HG02870 (cell line): ENCODE measurements around the gene TAX1BP3.

Source experiments
- ATAC-seq: cut with Tn5 transposase; IDR thresholded peaks from one replicate; pipeline ENCODE4 v1.9.1; 2021; ENCODE audit warnings: mild to moderate bottlenecking, moderate library complexity; ENCODE audit not compliant: unreplicated experiment

Gene TAX1BP3

DNA sequence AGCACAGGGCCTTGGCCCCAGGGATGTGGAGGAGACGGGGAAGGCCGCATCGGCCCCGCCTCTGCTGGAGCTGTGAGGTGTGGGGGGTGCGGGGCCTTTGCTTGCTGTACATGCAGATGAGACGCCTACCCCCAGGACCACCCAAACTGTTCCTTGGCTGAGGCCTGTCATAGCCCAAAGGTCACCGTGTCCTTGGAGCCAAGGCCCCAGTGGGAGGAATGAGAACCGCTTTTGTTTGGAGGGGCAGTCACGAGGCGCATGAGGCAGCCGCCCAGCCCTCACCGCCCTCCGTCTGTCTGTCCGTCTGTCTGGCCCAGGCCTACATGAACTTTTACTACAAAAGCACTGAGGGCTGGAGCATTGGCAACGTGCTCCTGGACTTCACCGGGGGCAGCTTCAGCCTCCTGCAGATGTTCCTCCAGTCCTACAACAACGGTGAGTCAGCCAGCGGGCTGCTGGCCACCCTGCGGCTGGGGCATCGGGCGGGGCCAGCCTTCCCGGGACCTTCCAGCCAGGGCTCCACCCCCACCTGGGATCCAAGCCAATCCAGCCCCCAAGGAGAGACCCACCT, 8.8 kb downstream of the TAX1BP3 start:
- no peak for ATAC-seq

DNA sequence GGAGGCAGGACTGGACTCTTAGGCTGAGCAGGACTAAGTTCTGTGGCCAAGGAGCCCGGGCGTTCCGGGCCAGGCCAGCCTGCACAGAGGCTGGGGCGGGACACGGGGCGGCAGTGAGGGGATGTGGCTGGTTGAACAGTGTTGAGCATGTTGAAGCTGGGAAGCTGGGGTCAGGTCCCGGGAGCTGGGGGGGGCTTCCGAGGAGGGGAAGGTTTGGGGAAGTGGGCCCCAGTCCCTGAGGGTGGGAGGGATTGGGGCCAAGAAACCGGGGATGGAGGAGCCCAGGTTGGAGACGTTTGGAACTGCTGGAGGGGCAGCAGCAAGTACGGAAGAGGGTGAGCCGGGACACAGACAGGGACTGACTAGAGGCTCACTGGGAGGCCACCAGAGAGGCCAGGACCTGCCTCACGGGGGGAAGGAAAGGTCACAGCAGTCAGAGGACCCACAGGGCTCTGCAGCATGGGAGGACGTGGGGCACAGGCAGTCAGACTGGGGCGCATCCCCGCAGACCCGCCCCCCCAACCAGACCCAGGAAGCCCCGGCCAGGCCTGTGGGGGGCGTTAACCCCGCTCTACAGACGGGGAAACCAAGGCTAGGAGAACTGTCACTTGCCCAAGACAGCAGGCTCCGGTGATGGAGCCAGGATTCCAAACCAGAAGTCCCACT, 9.5 kb downstream of the TAX1BP3 start:
- no peak for ATAC-seq

DNA sequence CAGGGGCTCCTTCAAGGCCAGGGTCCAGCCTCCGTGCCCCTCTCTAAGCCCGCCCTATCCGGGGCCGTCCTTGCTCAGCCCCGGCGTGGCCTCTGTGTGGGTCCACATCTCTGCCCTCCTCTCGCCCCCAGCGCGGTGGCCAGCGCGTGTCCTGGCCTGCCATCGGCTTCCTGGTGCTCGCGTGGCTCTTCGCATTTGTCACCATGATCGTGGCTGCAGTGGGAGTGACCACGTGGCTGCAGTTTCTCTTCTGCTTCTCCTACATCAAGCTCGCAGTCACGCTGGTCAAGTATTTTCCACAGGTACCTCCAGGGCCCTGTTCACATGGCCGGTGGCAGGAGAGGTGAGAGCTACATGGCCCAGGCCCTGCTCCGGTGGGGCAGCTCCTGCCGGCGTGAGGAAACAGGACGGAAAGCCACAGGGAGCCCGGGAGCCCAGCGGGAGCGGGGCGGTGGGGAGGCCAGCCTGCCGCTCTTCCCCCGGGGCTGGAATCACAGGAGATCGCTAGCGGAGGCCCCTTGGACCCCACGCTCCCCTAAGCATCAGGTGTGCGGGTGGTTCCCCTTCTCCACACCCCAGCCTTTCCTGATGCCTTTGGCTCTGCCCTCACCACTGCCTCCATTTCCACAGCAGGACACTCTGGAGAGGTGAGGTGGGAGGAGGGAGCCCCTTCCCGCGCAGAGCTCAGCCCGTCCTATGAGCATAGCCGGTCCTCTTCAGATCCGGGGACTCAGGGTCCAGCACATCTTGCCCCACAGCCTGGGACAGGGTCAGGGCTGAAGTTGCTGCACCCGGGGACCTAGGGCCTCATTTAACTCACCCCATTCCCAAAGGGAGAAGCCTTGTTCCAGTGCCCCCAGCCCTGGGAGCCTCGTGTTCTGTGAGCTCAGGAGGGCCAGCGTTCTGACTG, 10.2 kb downstream of the TAX1BP3 start:
- ATAC-seq: no peak

DNA sequence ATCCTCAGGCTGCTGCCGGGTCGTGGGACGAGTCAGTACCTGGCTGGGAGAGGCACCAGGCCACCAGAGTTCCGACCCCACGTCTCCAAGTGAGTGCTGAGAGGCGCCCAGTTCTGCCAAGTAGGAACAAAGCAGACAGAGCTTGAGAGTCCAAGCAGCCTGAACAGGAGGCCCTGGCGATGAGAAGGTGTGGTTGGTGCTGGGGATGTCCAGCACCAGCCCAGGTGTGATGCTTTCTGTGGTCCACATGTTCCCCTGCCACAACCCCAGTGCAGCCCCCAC, 10.8 kb downstream of the TAX1BP3 start:
- no peak for ATAC-seq

DNA sequence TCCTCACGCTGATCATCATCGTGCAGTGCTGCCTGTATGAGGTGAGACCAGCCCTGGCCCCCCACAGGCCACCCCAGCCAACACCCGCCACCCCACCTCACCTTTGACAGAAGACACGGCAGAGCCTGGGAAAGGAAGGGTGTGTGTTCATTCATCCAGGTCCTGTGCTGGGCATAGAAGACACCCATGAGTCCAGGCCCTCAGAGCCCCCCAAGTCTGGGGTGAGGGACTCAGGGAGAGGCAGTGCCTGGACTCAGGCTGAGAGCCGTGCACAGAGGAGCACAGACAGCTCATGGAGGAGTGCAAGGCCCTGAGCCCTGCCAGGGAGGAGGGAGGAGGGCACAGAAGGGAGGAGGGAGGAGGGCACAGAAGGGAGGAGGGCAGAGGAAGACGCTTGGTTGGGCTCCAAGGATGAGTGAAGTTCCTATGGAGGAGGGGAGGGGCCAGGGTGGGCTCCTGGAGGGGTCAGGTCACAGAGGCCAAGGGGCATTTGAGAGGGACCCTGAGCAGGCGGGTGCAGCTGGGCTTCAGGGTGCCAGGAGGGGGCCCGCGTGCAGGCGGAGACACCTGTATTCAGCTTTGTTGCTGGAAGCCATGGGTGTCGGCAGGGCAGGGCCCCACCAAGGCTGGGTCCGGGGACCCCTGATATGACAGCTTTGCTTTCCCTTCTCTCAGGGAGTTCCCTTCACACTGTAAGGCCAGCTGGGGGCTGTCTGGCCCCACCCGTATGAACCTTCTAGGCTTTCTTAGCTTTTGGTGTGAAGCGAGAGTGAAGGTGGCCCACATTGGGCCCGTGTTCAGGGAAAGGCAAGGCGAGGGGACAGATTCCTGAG, 11.4 kb downstream of the TAX1BP3 start:
- ATAC-seq: no peak

DNA sequence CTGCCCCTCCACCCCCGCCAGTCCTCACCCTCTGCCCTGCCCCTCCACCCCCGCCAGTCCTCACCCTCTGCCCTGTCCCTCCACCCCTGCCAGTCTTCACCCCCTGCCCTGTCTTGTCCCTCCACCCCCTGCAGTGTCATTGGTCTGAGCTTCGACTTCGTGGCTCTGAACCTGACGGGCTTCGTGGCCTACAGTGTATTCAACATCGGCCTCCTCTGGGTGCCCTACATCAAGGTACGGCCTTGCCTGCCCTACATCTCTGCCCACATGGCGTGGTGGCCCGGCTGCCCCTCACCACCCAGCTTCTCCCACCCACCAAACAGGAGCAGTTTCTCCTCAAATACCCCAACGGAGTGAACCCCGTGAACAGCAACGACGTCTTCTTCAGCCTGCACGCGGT, 12.0 kb downstream of the TAX1BP3 start:
- ATAC-seq: no peak

DNA sequence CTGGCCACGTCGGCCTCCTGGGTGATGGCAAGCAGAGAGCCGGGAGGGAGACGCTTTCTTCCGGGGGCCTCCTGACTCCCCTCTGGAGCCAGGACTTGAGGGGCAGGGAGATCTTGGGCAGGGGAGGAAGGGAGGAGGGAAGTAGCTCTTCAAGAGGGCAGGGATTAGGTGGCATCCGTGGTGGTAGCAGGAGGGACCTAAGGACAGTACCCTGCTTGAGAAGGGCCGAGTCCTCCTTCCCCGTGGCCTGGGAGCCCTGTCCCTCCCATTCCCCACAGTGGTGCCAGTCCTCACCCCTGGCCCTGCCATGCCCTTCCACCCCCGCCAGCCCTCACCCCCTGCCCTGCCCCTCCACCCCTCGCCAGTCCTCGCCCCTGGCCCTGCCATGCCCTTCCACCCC, 12.6 kb downstream of the TAX1BP3 start:
- ATAC-seq: no peak

DNA sequence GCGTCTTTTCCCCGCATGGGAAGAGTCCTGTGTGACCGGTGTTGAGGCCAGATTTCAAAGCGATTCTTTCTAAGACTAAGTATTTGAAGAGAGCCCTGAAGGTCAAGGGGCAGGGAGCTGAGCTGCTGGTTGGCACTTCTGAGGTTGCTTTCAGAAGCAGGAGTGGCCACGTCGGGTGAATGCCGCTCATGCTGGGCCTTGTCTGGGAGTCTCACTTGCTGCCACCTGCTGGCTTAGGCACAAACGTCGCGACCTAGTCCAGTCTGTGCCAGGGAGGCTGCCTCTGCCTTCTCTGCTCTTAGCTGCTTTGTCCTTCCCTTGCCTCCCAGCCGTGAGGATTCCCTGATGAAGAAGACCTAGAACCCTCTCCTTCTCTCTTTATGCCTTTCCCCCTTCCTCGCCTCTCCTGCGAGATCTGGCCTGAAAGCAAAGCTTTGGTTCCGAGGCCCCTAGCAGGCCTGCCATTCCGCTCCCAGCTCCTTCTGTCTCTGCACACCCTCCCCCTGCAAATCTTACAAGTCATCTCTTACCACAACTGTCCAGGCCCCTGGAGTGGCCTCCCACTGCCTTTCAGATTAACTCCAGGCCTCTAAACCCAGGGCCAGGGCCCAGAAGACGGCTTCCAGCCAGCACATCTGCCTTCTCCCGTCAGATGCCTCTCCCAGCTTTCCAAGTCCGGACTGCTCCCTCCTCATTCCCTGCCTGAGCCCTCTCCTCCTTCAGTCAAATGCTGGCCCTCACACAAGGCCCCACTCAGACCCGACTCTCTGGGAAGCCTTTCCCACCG, 20.4 kb downstream of the TAX1BP3 start:
- no peak for ATAC-seq

DNA sequence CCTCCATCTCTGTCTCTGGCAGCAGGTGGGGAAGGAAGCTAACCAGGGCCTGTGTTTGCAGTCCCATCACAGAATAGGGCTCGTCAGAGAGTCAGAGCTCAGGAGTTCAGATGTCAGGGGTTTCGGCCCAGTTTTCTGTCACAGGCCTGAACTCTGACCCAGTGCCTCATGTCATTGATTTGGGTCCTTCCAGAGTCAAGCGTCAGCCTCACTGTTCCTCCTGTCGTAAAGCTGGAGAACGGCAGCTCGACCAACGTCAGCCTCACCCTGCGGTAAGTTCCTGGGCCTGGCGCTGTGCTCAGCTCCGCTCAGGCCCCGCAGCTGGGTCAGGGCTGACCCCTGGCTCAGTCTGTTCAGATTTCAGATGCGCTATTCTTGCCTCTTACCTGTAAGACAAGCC, 21.1 kb downstream of the TAX1BP3 start:
- no peak for ATAC-seq

DNA sequence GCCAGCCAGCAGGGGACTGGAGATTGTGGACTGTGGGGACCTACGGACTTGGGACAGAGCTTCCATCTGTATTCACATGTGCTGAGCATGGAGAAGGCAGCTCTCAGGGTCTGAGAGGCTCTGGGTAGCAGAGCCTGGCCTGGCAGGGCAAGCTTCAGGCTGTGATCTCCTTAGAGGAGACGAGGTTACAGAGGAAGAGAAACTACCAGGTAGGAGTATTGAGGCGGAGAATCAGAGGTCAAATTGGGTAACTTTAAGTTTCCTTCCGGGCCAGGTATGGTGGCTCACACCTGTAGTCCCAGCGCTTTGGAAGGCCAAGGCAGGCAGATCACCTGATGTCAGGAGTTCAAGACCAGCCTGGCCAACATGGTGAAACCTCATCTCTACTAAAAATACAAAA, 23.1 kb downstream of the TAX1BP3 start:
- no peak for ATAC-seq

DNA sequence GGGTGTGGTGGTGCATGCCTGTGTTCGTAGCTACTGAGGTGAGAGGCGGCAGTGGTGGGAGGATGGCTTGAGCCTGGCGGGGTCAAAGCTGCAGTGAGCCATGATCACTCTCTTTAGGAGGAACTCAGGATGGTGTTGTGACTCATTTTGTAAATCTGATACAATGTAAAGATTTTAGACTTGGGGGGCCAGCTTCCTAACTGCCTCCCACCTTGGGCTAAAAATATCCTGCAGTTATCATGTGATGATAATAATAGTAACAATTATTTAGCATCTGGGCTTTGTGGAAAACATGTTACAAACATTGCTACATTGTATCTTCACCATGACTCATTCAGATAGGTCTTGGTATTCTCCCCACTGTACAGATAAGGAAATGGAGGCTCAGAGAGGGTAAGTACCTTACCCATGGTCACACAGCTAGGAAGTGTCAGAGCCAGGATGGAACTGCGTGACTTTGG, 24.5 kb downstream of the TAX1BP3 start:
- ATAC-seq: no peak

DNA sequence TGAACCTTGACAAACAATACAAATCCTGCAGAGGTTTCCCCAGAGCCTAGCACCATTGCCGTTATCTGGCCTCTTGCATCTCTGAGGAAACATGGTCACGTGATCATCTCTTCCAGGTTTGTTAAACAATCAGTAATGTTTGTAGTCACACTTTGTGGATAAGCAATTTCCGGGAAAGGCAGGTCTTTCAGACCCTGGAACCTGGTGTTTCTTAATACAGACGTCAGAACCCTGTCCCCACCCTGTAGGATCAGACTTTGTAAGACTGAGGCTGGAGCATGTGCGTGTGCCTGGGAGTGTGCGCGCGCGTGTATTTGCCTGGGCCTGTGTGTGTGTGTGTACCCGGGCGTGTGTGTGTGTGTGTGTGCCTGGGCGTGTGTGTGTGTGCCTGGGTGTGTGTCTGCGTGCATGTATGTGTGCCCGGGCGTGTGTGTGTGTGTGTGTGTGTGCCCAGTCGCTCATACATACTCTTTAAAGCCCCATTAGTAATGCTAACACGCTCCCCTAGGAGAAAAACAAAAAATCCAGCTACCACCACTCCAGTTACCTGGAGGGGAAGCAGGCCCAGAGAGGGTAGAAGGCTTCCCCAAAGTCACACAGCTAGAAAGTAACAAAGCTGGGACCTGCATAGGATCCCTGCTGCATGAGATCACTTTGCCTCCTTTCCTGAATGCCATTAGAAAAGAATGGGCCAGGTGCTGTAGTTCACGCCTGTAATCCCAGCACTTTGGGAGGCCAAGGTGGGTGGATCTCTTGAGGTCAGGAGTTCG, 26.5 kb downstream of the TAX1BP3 start:
- no peak for ATAC-seq

DNA sequence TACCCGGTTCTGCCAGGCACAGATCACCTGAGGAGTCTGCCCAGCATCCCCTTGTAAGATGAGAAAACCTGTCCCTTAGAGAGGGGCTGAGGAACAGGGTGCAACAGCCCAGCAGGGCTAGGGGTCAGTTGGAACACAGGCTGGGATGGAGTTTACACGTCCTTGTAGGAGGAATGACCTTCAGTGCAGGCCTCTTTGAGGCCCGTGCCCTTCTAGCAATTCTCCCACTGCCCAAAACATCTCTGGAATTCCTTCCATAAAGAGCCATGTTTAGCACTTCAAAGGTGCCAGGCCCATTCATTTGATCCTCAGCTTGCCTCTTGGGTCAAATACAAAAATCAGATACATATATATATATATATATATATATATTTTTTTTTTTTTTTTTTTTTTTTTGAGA, 27.4 kb downstream of the TAX1BP3 start:
- ATAC-seq: no peak

DNA sequence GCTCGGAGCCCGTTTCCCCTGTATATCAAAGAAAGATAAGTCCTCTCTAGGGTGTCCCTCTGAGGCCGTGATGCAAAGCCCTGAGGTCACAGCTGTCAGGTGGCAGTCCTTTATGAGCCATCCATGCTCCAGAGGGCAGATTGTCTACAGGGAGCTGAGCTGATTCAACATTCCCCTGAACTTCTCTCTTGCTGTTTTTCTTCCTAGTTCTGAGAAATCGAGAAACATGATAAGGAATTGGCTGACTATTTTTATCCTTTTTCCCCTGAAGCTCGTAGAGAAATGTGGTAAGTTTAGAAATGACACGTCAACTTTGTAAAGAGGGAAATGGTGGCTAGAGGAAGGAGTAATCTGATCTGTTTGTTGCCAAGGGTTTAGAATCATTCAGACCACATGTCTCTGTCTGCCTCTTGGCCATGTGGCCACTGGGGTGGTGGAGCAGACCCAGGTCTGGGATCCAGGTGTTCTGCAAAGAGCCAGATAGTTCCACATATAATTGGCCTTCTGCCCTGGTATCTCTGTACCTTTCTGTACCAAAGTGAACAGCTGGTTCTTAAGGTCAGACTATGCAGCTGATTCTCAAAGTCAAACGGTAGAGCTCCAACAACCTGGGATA, 28.3 kb downstream of the TAX1BP3 start:
- no peak for ATAC-seq

DNA sequence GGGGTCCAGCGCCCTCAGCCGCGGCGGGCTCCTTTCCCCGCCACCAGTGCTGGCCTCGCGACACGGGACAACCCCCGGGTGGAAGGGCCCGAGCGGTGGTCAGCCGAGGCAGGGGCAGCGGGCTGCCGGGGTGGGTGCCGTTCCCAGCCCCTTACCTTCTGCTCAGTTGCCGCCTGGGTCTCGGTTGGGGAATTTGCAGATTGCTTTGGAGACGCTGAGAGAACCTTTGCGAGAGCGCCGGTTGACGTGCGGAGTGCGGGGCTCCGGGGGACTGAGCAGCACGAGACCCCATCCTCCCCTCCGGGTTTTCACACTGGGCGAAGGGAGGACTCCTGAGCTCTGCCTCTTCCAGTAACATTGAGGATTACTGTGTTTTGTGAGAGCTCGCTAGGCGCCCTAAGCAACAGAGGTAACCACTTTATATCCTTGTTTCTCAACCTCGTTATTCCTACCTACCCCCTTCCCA, 31.4 kb downstream of the TAX1BP3 start:
- no peak for ATAC-seq

DNA sequence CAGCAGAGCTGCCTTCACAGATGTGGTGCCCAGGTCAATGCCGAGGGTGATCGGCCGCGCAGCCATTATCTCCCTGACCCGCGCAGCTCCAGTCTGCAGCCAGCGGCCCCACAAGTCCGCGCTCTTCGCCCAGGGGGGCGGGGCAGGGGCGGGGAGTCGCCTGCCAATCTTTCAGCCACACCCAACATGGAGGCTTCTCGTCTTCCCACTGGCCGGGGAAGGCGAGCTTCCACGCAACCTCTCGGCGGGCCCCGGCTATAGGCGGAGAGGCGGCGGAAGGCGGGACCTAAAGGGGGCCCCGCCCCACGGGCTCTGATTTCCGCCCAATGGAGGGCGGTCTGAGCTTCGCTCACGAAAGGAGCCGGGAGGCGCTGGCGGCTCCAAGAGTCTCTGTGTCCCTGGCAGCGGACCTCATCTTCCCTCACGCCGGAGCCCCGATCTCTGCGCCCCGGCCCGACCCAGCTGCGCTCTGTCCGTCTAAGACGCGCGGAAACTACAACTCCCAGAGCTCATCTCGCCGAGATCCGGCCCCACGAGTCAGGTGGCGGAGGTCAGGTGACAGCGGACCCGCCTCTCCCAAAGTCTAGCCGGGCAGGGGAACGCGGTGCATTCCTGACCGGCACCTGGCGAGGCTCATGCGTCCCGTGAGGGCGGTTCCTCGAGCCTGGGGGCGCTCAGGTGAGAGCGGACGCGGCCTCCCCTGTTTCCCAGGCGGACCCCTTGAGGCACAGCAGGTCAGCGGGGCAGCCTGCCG, 32.0 kb downstream of the TAX1BP3 start, which contains the start of the genes CTNS and SHPK:
Gene CTNS, plus strand, starts transcription at position 607 of the 754 bp plus-strand sequence. CDS start 3,447 bp downstream, outside the sequence.
Gene SHPK, minus strand, starts transcription at position 97 of the 754 bp plus-strand sequence. Its CDS starts 31 bp downstream, at position 66.
- ATAC-seq: peak; percentile 92

DNA sequence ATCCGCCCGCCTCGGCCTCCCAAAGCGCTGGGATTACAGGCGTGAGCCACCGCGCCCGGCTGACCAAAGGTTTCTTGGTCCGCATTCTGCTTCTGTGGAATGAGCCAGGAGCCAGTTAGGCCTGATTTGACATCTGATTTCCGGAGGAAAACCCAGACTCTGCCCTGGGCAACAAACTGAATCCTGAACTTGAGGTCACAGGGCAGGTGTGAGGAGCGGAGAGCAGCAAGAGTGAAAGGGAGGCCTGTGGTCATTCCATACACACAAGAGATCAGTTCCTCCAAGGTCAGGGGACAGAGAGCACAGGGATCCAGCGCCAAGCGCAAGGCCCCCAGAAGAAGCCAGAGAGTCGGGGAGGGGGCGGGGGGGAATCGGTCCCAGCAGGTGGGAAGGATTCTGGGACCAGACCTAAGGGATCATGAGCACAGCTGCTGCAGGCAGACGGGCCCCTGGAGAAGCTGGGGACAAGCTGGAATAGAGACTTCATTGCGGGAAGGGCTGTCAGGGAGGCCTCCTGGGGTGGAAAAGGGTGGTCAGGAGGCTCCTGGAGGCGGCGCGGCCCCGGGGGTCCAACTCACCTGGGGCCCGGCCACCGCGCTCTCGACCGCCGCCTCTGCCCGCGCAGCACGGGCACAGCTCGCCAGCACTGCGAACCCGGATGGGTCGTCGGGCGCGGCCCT, 32.8 kb downstream of the TAX1BP3 start:
- ATAC-seq: peak; percentile 12

DNA sequence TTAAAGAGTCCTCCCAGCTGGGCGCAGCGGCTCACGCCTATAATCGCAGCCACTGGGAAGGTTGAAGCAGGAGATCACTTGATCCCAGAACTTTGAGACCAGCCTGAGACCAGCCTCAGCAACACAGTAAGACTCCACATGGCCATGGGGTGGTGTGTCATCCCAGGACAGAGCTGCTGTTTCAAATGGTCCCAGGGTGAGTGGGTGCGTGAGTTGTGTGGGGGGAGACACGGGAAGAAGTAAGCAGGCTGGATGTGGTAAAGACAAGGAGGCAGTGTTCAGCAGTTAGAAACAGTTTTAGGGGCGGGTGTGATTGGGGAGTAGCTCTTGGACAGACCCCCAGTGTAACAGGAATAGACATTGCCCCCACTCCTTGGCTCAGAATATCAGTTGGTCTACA, 36.1 kb downstream of the TAX1BP3 start:
- no peak for ATAC-seq
